ENCODE measurements around the gene PCDH9.
"Not testable (repeated sequence)": the region's sequence is repeated elsewhere in the genome, so short reads cannot be mapped to it uniquely, and the experiment has no call there.

Gene PCDH9

DNA sequence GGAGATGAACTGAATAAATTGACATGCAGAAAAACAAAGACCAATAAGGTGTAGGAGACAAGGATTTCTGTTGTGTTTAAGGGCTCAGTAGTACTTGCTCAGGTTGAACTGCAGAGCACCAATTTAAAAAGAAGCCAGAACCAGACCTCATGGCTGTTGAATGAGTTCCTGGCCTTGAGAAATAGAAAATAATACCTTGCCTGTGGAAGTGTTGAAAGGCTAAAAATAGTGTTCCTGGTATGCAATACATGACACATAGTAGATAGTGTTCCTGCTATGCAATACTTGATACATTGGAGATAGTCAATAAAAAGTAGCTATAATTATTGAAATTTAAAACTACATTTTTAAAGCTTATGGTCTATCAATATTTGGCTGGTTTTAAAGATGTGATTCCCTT lies 595.8 kb downstream of the PCDH9 start:
- DNase-seq = no peak

DNA sequence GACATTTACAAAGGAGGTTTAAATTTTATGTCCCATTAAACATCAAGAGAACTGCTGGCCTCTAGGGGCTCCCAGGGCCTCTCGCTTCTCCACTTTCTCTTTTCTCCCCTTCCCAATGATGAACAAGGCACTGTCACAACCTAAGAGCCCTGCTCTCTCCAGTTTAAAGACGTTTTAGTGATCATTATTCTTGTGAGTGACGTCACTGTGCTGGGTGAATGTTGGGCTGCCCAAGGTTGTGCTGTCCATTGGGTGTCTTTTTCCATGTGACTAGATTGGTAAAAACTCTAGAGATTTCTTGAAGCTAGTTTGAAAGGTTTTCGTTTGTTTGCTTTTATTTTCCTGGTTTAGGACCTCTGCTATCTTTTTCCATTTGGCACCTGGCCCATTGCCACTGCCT lies 602.6 kb downstream of the PCDH9 start:
- no peak for DNase-seq

DNA sequence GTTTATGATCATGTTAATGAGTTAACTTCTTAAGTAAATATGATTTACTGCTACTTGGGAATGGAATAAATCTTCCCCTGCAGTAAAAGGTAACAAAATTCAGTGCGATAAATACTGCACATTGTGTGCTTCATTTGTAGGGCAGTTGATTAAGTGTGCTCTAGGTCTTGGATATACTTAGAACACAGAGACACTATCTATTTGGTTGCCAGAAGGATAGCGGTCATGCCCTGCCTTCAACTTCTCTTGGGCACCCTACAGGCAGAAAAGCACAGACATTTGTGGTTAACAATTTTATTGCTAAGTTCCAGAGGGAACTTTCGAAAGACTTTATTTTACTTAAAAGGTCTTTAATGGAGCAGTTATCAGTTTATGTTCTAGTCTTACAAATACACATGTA lies 605.8 kb downstream of the PCDH9 start:
- DNase-seq = no peak

DNA sequence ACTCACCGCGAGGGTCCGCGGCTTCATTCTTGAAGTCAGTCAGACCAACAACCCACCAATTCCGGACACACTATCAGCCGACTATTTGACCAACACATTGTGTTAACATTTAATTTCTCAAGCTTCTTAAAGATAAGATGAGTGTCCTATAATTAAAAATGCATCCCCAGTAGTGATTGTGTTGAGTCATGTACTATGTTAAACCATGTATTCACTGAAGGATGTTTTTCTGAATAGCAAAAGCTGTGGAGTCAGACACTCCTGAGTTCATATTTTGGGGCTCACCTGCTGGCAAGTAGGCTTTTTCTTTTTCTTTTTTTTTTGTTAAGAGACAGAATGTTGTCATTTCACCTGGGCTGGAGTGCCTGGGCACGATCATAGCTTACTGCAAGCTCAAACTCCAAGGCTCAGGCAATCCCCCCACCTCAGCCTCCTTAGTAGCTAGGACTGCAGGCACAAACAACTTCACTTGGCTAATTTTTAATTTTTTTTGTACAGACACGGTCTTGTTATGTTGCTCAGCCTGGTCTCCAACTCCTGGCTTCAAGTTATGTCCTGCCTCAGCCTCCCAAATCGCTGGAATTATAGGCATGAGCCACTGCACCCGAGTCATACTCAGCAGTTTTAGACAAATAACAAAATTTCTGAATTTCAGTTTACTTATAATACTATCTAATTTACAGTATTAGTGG lies 606.9 kb downstream of the PCDH9 start:
- DNase-seq = no peak

DNA sequence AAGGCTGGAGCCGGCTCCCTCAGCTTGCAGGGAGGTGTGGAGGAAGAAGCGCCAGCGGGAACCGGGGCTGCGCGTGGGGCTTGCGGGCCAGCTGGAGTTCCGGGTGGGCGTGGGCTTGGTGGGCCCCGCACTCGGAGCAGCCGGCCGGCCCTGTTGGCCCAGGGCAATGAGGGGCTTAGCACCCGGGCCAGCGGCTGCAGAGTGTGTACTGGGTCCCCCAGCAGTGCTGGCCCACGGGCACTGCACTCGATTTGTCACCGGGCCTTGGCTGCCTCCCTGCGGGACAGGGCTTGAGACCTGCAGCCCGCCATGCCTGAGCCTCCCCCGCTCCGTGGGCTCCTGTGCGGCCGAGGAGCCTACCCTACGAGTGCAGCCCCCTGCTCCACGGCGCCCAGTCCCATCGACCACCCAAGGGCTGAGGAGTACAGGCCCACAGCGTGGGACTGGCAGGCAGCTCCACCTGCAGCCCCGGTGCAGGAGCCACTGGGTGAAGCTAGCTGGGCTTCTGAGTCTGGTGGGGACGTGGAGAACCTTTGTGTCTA lies 608.2 kb downstream of the PCDH9 start:
- not testable (repeated sequence) for DNase-seq

DNA sequence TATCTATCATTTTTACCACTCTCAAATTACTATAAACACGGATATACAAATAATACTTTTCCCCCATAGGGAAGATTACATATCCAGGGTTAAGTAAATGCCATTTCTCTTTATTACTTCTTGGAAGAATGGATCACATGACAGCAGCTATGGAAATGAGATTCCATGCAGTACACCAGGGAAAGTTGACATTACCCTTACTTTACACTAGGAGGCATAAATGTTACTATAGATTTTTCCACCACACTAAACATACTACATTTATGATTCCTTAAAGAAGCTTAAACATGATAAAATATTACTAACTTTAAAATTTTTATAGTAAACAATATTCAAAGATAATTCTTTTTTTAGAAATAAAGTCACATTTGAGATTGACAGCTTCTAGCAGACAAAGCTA lies 611.4 kb downstream of the PCDH9 start:
- DNase-seq = no peak

DNA sequence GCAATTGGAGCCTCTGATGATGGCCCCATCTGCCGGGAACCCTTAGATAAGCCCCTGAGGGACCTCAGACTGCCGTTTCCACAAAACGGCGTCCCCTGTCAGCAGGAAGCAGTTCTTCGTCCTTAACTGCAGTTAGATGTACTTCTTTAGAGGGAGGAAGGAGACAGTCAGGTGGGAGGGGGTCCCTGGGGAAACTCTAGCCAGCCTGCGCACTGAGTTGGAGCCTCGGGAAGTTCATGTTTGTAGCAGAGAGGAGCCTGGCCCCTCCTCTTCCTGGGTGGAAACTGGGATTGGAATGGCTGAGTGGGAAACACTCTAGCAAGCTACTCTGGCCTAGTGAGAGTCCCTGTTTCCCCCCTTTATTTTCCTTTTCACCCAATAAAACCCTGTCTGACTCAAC lies 612.4 kb downstream of the PCDH9 start:
- DNase-seq = no peak

DNA sequence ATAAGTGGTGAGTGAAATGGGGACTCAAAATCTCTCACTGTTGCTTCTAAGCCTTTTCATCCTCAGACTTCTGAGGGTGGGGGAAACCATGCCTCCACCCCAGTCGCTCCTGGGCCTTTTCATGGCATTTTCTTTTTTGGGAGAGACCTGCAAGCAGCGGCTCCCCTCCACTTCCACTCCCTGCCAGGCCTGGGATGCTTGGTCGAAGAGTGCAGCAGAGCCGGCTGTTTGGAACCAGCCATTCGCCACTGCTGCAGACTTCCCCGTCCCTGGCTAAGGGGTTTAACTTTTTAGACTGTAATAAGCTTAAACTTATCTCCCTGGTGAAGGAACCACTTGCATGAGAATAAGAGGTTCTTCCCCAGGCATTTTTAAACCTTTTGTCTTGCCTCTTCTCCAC lies 617.2 kb downstream of the PCDH9 start:
- no peak for DNase-seq

DNA sequence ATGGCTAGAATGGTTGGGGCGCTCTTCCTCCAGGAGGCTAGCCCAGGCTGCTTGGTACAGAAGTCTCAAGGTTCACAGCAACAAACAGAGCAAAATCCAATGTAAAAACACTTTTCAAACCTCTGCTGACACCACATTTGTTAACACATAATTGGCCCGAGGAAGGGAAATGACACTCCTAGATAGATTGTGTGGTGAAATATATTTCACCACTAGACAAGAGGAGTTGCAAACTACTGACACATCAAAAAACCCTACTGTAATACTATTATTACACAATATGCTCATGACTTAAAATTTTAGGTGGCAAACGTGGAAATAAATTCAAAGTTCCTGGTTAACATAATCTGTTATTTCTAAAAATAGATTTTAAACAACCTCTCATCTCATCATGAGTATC lies 643.6 kb downstream of the PCDH9 start:
- DNase-seq = no peak

DNA sequence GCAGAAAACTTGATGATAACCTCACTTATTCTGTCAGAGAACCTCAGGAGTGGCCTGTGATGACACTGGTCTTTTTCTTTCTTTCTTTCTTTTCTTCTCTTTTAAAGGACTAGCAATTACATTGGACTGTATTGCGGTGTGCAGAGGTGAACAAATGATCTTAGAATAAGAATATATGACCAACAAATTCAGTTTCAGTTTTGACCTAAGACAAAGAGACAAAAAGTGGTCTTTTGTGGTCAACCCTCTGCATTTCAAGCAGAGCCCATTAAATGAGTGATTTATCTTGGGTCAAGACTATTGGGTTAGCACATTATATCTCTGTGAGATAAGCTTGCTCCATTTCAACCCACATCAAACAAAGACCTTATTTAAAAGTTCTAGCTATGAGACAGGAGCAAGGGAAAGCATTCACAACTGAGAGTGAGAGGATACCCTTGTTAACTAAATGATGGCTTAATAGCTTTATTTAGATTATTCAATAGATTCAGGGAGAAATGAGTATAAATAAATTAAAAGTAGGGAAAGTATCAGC lies 644.4 kb downstream of the PCDH9 start:
- DNase-seq = no peak

DNA sequence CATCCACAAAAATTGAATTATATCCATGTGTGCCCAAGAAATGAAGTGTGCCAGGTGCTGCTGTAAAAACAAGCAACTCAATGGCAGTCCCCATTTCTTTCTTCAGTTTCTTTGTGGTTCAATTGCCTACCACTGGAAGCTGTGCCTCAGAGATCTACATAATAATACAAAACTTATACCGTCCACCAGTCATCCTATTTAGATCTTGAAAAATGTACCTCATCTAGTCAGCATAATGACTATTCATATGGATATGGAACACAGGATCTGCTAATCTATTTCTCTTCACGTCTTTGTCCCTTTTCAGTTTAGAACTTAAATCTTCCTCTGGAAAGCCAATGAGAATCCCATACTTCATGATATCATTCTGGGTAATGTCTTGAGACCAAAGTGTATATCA lies 648.5 kb downstream of the PCDH9 start:
- no peak for DNase-seq

DNA sequence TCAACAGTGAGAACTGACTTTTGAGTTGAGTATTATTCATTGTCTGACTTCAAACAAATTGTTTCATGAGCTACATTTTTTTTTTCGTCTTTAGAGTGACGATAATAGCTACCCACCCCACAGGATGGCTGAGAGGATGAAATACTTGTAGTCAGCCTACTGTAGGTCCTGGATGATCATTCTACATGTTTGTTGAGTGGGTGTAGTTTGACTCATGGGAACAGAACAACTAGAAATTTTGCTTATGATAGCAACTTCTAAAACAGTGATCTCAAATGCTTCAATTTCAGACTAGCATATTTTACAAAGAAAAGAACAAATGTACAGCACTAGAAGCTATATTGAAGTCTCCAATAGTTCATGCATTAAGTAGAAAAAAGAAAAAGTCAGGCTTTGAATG lies 651.8 kb downstream of the PCDH9 start:
- no peak for DNase-seq

DNA sequence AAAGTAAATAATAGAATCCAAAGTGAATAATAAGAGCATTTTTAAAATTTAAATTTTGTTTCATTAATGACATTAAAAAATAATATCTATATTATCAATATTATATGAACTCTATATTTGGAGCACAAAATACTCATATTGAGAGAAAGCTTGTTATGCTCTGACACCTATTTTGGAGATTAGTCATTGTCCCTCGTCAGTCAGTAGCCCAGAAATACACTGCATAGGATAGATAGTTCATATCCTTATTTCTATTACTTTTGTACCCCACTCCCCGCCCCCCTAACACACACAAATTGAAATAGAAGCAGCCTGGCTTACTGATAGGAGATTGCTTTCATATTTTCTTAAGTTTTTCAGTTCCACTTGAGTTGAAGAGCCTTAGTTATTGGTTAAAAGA lies 652.8 kb downstream of the PCDH9 start:
- no peak for DNase-seq

DNA sequence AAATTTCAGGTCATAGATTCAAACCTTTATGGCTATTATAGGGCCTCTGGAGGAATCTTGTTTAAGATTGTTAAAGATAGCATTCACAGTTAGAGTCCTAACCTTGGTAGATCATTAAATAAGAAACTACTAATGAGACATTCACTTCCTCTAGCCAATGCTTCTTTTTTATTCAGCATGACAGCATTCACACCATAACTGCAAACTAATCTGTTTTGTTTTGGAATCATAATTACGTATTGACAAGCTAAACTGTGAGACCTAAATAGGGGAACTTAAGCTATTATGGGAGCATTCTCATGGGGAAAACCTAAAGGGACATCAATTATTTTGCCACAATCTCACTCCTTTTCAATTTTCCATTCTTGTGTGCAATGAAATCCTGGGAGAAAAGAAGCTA lies 653.8 kb downstream of the PCDH9 start:
- no peak for DNase-seq

DNA sequence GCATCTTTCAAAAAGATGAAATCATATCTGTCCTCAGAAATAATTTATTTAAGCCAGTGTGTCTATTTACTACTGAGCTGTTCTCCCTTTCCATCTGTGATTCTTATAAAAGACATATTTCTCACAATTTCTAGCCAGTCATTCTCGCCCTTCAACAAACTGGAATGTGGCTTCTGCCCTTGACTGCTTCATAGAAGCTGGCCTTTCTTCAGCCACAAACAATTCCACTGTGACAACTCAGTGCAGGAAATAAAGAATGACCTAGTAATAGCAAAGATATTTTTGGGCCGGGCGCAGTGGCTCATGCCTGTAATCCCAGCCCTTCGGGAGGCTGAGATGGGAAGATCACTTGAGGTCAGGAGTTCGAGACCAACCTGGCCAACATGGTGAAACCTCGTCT lies 655.5 kb downstream of the PCDH9 start:
- DNase-seq = no peak

DNA sequence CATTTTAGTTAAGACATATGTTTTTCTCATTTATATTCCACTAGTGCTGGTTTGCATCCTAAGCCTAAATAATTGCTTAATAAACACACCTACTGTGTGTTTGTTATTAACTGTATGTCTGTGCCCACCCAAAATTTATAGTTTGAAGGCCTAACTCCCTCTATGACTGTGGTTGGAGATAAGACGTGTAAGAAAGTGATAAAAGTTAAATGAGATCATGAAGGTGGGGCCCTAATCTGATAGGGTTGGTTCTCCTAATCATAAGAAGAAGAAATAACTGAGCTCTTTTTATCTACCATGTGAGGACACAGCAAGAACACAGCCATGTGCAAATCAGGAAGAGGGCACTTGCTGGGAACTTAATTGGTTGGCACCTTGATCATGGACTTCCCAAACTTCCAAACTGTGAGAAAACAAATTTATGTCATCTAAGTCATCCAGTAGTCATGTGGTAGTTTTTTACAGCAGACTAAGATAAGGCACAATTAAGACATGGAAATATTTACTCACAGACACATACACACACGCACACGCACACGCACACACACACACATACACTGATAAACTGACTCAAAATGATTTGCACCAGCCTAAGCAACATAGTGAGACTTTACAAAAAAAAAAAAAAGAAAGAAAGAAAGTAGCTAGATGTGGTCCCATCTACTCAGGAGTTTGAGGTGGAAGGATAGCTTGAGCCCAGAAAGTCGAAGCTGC lies 662.1 kb downstream of the PCDH9 start:
- DNase-seq = no peak

DNA sequence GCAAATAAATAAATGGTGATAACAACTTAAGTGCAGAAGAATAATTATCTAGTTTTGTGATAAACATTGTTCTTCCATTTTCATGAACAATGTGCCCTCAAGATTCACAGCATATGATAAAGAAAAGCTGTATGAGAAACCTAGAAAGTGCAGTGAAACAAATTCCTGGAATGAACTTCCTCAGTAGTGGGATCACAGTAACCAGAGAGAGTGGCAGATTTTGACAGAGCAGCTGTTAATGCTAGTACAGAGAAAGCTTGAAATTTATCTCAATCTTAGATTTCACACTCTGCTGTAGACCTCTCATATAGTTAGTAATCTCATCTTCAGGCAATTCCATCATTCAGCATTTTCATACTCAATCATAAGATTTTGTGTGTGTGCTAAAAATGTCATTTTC lies 664.9 kb downstream of the PCDH9 start:
- no peak for DNase-seq

DNA sequence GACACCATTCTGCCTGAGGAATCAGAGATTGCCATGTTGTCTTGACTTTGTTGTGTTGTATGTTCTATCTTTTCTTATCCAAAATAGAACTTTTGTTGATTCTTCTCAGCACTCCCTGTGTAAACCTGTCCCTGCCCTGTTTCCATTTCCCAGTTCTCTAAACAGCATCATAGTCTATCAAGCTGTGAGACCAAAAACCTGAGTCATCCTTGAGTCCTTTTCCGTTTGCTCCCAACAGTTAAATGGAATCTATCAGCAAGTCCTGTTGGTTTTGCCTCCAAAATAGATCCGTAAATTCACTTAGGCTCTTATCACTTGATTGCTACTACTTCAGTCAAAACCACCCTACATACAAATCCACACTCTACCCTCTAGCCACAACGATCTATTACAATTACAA lies 667.1 kb downstream of the PCDH9 start:
- DNase-seq = no peak

DNA sequence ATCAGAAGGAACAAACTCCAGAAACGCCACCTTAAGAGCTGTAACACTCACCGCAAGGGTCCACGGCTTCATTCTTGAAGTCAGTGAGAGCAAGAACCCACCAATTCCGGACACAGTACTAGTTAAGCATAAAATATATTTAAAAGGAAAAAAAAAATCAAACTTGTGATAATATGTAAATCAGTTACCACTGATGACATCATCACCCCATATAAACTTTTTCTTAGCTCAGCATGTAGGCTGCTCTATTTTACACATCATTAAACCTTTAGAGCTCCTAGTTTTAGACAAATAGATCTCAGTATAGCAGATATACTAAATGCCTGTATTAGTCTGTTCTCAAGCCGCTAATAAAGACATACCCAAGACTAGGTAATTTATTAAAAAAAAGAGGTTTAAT lies 668.1 kb downstream of the PCDH9 start:
- no peak for DNase-seq

DNA sequence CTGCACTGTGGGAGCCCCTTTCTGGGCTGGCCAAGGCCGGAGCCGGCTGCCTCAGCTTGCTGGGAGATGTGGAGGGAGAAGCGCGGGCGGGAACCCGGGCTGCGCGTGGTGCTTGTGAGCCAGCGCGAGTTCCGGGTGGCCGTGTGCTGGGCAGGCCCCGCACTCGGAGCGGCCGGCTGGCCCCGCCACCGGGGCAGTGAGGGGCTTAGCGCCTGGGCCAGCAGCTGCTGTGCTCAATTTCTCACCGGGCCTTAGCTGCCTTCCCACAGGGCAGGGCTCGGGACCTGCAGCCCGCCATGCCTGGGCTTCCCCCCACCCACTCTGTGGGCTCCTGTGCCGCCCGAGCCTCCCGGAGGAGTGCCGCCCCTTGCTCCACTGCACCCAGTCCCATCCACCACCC lies 669.1 kb downstream of the PCDH9 start:
- no peak for DNase-seq

DNA sequence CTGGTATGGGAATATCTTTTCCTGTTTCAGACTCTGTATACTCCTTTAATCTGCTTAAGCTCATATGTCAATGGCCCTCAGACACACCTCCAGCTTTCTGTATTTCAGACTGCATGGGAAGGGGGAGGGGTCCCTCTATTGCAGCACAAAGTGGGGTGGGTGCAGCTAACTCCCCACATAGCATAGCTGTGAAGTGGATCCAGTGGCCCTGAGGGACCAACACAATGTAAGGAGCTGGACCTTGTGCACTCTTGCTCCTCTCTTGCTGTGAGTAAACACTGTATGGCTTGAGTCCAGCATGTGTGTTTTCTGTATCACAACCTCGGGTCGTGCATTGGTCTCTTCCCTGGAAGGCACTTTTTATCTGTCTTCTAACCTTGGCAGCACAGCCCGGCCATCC lies 669.9 kb downstream of the PCDH9 start:
- no peak for DNase-seq

DNA sequence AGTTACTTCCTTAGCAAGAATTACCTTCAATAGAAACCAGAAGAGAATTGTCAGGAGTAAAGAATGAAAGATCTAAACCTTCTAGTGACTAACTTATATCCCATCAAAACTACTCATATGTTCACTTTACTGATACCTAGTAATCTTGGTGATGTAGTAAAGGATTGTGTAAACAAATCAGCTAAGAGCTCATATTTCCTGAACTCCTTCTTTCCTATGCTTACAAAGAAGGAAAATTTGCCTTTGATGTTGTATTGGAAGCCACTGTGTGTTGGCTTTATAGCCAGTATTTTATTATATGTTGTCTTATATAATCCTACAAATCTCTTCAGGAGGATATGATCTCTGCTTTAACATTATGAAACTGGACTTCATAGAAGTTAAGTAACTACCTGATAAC lies 671.0 kb downstream of the PCDH9 start:
- no peak for DNase-seq

DNA sequence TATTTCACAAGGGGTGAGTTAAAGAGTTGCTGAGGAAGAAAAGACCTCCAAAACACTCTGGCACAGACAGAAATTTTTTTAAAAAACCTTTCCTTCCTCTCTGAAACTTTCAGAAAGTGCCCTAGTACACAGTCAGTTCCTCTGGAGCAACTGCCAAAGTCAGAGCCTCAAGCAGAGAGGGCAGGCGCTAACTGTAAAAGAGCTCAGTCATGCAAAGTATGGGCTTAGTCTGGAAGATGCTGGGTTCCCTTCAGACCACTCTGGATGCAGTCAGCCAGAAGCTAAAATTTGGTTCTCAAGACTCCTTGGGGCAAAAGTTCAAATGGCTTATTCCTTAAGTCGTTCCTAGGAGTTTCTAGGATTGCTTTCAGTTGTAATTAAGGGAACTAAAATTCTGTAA lies 671.6 kb downstream of the PCDH9 start:
- no peak for DNase-seq

DNA sequence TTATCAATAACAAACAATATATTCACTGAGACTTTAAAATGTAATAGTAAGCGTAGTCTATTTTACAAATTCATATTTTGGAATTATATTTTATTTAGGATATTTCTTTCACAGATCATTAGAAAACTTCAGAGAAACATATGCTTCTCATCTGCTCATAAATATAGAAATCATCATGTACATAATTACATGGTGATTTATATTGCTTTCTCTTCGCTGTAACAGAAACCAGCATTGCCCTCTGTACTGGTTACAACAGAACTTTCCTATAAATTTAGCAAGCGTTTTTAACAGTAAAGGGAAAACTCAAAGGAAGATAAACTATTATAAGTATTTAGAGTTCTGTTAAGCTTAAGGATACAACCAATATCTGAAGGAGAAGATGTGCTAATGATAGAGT lies 672.8 kb downstream of the PCDH9 start:
- no peak for DNase-seq

DNA sequence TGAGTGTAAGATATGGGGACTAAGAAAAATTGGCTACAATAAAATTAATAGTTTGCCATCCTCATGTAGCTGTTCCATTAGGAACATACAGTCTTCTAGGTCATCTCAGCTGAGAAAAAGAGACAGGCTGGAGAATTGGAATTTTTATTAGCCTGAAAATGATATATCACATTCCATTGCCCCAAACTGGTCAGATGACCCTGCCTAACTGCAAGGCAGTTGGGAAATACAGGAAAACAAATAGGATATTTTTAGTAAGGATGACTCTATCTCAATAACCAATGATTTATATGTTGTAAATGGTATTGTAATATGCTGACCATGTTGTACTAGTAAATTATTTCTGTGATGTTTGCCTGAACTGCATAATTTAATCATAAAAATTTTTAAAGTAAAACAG lies 673.8 kb downstream of the PCDH9 start:
- no peak for DNase-seq
